Thyroid gland (tissue), 4 donors: Measurements from ENCODE around the gene FBXO4.

ENCODE experiments used
- CTCF ChIP-seq, 6 experiments: fragments of 200-600 bp in 3 of 6; fragments of 450-650 bp in 3 of 6; sonication (generic) in 3 of 6; IDR thresholded peaks; one replicate each; pipeline ENCODE4 v1.5.1; 2016 to 2019; ENCODE audit warnings: antibody characterized with exemption in 6 of 6, mild to moderate bottlenecking in 2 of 6, inconsistent platforms in 1 of 6, moderate library complexity in 1 of 6
- POLR2A ChIP-seq, 2 donors: fragments of 450-650 bp; IDR thresholded peaks; one replicate each; pipeline ENCODE4 v1.6.1; 2017; ENCODE audit warnings: antibody characterized with exemption in 2 of 2, mild to moderate bottlenecking in 2 of 2, moderate library complexity in 1 of 2

GRCh38 chr5:41980870-41981269, 55.8 kb downstream of the FBXO4 start:
- TF ChIP-seq CTCF (IDR thresholded peaks at IDR 0.05): no peak
- no peak for TF ChIP-seq POLR2A (IDR thresholded peaks at IDR 0.05)
